DMS53 (cell line): ENCODE results near the gene FAM240A.

Experiments
- DNase-seq: peaks from one replicate; lab custom pipeline; 2025; lab: John Stamatoyannopoulos, UW

FAM240A gene

DNA sequence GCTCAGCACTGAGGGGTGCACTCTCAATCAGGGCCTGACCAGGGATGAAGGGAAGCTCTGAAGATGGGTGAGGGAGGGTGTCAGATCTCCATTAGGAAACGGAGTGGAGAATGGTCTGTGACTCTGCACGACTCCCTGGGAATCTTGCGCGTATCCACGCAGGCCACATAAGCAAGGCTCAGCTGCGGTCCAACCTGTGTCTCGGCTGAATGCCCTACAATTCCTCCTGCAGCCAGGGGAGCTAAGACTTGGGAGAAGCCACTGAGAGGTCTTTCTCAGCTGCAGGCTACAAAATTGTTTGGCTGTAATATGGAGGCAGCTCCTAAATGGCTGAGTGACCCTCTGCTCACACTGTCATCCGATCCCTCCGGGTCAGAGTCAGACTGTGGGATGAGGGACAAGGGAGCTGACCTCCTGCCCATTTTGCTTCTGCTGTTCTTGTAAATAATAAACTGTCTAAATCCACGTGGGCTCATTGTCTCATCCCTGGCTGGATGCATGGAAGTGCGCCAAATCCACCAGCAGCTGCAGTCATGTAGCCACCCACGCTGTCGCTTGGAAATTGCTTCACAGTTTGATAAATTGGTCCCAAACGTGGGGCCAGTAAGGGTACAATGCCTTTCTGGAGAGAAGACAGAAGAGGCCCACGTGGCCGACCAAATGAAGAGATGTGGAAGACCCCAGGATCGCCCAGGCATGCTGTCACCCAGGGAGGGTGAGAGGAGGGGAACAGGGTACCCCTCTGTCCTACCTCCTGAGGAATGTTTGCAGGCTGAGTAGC is 50.6 kb downstream of the FAM240A start:
- no peak for DNase-seq

DNA sequence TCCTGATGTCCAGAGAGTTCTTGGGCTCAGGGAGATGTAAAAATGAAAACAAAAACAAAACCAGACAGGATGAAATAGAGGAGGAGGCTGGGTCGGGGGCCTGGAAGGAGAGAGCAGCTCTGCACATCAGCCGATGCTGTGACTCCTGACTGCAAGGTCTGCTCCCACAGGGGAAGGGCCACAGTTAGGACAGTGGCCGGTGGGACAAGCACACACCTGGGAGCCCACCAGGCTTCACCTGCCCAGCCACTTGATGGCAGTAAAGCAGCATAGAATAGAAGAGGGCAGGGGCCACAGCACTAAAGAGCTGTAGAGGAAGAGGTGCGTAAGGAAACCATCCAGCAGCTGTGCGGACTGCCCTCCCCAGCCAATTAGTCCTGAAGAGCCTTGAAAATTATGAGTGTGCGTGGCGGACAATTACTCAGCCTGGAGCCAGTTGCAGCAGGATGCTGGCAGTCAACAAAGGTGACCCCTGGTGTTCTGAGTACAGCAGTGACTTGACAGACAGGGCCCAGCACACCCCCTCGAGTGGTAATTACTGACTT is 51.3 kb downstream of the FAM240A start:
- peak; percentile 61 for DNase-seq

DNA sequence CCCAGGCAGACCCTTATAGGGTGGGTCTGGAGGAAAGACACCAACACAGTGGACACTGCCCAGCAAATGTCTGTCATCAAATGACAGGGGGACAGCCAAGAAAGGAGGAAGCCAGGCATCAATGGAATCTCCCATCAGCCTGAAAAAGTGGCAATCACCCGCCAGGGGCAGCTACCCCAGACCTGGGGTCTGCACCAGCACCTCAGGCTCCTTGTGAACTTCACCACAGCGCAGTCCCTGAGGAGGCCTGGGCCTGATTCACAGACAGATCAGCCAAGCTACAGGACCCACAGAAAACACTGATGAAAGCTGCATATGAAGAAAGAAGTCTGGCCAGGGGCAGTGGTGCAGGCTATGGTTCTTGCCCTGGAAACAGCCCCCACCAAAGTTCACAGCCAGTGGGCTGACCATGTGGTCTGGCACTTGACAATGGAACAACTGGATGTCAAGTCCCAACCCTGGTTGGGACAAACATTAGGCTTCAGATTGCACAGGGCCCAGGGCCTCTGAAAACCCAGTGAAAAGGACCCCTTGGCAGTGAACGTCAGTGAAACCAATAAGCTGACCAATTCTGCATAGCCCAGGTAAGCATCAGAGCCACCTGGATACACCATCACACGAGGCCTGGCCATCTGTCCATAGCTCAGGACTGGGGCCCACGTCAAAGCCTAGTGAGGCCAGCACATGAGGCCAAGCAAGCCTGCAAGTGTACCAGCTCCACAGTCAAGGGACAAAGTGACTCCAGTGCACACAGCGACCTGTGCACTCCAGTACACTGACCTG is 52.1 kb downstream of the FAM240A start:
- DNase-seq, result no peak

DNA sequence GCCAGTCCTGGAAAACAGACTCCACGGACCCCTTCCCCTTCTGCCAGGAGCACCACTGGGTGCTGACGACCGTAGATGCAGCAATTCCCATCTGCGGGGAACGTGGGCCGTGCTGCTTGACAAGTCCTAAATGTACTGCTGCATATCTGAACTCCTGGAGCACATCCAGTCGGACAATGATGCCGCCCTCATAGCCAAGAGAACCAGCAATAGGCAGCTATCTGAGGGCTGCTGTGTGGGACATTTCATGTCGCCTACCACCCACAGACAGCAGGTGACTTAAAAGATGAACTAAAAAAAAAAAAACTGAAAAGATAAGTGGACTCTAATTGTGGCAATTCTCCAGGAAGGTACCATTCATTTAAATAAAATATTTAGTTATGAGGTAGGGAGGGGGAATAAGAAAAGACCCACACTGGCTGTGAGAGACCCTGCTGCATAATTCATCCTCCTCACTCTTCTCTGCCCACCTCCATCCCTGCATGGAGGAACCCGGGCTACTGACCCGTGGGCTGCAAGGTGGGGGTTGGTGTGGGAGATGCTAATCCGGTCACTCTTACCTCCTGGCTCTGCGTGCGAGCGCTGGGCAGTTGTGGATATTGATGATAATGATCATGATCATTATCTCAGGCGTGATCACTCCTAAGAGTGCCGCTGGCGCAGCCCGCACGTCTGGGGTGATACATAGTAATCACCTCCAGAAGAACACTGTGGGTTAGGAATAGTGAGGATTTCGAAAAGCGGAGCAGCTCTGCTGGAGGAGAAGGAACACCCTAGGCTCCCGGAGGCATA is 52.8 kb downstream of the FAM240A start:
- DNase-seq, result no peak

DNA sequence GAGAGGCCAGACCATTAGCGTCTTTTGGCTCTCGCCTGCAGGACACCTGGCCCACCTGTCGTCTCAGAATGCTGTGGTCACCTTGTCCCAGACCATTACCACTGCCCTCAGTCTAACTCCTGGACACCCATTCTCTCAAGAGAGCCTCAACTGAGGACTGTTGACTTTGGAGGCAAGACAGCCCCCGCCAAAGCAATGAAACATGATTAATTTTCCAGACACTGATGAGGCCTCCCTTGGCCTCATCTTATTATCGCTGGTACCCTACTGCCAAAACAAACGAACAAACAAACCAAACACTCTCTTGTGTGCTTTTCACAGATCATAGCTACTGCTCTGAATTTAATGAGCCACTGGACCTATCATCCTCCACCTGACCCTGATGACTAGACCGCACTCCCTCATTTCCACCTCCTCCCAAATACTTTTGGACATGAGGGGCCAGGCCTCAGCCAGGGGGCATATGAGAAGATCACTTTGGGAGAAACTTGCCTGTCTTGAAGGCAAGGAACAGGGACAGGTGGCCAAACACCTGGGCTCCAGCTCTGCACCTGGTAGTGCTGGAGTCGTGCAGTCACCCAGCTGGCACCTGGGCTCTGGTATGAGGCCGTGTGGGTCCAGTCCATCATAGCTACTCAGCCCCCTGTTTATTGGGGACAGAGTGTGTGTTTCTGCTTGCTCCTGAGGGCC is 53.6 kb downstream of the FAM240A start:
- DNase-seq, result peak; percentile 21

DNA sequence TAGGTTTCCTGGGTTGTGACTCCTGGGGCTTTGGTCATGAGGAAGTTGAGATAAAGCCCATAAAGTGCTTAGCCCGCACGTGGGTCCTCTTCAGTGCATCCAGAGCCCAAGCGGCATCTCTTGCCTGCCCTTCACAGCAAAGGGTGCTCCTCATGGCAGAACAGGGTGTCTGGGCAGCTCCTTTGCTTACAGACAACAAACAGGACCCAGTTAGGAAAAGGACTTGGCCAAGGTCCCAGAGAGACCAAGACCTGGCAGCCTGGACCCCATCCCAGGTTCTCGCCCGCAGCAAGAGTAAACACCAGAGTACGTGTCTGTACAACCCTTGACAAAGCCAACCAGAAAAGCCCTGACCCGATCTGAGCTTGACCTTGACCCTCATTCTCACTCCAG is 54.1 kb downstream of the FAM240A start:
- no peak for DNase-seq

DNA sequence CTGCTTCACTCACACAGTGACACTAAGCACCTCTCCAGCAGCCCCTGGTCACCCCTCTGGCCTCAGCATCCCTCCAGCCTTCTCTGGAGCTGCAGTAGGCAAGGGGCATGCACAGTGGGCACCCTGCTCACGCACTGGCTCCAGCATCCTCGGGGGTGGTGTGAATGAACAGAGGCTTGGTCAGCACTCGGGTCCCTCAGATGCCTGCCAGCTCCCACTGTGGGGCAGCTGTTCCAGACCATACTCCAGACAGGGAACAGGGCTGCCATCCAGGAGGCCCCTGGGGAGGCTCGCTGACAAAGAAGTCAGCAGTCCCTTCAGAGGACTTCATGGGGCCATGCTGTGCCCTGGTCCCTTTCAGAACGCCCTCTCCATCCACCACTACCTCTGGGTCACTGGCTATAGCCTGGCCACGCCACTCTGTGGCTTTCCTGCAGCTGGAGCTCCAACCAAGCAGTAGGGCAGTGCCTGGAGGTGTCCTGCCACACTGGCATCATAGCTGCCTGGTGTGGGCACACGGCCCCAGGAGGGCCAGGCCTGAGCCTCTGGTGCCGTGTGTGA is 54.8 kb downstream of the FAM240A start:
- DNase-seq, result no peak

DNA sequence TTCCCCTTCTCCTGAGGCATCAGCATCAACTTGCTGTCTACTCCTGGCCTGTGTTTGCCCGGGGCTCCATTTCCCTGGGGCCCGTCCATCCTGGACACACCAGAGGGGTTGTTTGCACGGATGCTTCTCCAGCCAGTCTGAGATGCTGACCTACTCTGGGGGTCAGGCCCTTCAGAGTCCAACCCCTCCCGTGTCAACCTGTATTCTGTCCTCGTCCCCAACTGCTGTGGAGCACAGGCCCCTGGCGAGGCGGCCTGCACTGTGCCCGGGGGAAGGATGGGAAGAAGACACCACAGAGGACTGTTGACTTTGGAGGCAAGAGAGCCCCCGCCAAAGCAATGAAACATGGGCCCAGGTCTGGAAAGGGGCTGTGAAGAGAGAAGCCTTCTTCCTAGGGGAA is 55.3 kb downstream of the FAM240A start:
- no peak for DNase-seq

DNA sequence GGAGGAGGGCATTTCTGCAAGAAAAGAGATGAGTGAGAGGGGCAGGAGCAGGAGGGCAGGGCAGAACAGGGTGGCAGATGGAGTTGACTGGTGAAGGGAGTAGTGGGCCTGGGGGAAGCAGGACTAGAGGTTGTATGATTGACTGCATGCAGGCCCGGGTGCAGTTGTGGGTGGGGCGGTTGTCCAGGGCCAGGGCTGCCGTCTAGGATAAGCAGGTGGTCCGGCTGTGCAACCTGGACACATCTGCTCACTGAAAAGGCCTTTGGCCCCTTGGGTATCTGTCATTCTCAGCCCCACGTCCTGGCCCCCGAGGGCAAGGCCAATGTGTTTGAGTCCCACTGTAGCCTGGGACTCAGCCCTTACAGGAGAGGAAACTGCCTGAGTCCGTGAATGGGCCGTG is 55.8 kb downstream of the FAM240A start:
- DNase-seq, result no peak

DNA sequence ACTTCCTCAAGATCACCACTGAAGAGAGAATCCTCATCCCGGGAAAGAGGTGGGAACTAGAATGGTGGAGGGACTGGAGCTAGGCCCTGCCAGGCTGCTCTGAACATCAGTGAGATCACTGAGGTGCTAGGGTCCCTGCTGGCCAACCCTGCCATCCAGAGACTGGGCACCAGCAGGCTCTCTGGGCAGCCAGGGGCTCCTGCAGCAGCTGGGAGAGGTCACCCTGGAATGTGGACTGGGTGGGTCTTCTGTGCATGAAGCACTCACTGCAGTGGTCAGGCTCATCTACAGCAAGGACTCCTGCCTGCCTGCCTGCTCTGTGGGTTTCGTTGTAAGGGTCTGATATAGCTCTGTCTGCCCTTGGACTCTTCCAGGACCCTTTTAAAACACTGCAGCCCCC is 56.3 kb downstream of the FAM240A start:
- DNase-seq, result no peak

DNA sequence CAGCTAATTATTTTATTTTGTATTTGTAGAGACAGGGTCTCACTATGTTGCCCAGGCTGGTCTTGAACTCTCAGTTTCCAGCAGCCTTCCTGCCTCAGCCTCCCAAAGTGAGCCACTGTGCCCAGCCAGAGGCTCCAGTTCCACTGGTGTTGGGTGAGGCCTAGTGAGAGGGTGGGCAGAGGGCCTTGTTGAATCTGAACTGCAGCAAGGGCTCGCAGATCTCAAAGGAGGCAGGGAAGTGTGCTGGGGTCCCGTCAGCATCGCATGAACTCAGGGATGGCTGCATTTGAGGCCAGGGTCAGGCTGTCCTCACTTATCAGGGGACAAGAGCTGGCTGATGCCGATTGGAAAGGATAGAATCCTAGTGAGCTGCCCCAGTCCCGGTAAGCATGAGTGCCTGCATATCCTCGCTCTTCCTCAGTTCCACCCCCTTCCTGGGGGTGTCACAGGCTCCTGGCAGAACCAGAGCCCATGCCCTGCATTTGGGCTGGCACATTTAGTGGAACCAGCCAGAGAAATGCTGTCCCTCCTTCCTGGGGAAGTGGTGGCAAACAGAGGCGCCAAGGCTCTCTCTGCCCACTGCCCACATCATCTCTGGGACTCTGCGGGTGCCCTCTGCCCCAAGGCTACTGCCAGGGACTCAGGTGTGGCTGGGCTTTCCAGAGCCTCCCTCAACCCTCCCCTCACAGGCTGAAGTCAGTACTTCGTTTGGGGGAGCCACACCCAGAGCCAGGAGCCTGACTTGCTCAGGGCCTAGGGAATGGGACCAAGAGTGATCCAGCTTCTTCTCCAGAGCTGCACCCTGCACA is 57.1 kb downstream of the FAM240A start:
- no peak for DNase-seq

DNA sequence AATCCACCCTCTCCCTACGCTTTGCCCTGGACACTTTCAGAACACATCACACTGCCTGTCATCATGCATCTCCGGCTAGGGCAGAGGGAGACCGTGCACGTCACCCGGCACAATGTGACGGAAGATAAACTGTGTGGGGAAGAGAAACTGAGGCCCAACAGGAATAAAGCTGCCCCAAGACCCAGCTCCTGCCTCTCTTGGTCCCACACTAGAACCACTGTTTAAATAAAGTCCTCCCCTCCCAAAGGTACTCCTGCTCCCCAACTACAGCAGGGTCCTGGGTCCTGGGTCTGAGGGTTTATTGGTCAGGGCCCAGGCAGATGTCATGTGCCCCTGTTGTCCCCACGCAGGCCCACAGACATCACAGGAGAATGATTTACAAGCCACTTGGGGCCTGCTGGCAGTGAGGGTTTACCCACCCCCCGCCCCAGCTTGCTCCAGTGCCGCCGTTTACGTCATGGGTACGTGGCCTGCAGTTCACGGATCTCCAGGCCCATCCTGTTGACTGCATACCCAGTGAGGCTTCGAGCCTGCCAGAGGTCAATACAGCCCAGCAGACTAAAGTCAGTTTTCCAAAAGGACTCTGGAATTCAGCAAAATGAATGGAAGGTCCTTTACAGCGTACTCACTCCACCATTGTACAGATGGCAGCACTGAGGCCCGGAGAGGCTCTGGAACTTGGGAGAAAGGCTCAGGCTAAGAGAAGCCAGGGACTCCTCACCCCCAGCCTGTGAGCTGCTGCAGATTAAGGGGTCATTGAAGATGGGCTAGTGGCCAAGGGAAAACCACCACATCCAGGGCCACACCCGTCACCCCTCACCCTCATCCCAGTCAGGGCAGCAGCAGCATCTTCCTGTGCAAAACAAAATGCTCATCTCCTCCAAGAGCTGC is 57.9 kb downstream of the FAM240A start:
- DNase-seq, result no peak

DNA sequence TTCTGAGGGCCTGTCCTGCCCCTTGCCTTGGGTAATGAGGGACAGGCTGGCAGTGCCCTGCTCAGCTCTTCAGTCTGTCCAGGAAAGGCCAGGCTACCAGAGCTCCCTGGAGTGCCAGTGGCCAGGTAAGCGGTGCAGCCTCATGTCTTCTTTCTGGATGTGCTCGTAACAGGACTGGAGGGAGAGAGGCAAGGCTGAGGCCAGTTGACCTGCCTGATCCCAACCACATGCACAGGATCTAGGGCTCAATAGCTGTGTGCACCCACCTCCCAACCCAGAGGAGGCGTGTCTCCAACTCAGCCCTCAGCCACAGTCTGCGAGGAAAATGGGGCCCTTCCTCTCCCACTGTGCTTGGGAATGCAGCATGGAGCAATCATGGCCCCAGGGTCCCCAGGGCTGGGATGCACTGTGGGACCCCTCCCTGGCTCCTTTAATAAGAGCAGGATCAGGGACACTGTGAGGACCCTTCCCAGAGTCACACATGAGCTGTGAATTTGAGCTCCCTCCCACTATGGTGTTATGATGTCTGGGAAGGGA is 58.6 kb downstream of the FAM240A start:
- DNase-seq, result no peak

DNA sequence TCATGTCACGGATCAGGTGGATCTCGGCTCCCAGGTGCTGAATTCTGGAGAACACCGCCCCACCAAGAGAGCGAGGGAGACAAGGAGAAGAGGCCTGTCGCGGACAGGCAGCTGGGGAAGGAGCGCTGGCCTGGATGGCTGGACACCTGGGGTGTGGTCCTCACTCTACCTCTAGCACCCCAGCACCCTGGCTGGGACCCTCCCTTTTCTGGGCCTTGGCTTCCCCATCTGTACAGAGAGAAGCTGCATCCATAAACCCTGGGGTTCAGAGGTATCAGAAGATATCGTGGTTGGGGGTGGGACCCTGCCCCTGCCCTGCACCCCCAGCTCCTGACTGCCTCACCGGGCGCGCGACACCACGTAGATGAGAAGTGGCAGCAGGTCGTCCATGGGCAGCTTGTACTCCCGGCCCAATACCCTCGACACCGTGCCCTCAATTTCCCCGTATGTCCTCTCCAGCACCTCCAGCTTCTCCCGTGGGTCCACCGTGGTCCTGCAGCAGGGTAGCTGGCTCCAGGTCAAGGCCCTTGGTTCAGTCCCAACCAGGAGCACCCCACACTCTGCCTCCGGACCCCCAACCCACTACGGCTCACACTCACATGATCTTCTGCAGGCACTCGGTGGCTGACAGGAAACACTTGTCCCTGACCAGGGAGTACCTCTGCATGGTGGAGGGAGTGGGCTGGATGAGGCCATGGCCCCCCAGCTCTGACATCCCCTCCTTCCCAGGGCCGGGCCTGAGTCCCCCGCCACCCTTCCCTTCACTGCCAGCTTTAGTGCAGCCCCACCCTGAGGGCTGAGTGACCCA is 59.4 kb downstream of the FAM240A start:
- DNase-seq, result no peak

DNA sequence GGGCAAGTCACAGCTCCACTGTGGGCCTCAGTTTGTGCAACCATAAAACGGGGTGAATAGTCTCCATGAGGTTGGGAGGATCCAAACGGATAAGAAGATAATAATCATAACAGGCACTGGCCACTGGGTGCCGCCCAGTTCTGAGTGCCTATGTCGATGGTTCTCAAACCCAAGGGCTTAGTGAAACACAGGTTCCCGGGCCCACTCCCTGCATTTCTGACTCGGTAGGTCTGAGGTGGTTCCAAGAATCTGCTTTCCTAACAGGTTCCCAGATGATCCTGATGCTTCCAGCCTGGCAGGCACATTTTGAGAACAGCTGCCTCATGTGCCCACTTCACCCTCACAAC is 60.0 kb downstream of the FAM240A start:
- no peak for DNase-seq

DNA sequence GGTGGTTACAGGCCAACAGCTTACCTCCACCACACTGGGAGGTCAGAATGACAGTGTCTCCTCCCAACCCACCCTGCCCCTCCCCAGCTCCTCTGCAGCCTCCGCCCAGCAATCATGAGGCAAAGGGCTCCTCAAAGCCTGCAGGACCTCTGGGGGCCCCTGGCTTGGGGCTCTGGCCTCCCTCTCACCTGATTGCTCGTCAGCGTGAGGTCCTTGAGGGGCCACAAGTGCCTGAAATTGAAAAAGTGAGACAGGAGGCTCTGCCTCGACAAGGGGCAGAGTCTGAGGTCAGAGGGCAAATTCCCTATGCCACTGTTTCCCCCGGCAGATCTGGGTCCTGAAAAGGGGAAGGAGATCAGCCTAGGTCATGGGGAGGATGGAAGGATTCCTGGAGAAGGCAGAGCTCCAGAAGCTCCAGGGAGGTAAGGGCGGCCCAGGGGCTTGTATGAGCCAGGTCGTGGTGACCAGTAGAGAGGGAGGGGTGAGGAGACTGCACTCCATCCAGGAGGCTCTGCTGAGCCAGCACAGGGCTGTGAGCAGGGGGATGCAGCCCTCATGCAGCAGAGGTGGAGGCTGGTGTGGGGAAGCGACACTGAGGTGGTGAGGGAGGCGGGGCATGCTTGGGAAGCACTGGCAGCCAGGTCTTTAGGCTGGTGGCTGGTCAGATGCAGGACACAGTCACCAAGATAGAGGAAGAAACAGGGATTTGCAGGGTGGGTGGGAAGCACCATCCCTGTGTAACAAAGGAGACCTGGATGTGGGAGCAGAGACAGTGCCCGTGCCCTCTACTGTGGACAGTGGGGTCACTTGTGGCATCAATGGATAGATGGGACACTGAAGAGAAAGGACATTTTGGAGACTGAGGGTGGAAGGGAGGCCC is 61.1 kb downstream of the FAM240A start:
- no peak for DNase-seq

DNA sequence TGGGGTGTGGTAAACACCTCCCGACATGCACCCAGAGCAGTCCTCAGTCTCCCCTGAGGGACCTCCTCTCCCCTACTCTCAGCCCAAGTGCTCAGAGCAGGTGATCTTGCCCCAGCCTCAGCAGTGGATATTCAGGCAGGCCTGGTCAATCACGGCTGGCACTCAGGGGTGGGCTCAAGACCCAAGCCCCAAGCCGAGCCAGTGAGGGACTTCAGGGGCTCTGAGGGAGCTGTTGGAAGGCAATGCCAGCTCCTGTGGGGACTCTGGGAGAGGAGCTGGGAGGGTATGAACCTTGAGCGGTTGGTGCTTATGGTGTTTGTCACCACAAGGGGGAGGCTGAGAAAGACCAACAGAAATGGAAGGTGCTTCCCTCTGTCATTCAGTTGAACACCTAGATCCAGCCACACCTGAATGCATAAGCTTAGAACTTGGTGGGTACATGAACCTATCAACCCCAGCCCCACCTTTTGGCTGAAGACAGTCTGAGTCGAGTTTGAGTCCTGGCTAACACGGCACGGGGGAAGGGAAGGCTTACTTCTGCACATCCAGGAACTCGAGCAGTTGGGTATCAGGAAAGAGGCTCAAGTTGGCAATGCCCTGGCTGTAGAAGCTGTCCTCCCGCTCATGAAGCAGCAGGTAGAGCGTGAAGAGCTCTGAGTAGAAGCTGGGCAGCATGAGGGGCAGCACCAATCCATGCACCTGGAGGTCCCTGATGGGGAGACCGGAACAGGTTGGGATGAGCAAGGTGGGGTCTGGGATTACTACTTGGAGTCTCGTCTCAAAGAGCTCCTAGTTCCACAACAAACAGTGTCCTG is 61.9 kb downstream of the FAM240A start:
- peak; percentile 5 for DNase-seq
